GM21825 (cell line): Measurements from ENCODE around the gene SMG7.
A peak's percentile ranks its signal among the peaks of the same experiment; 100 is the strongest.
"Not testable (repeated sequence)": the region's sequence is repeated elsewhere in the genome, so short reads cannot be mapped to it uniquely, and the experiment has no call there.

Source experiments
- ATAC-seq: cut with Tn5 transposase; IDR thresholded peaks from one replicate; pipeline ENCODE4 v1.9.1; 2021; ENCODE audit warnings: mild to moderate bottlenecking, moderate library complexity; ENCODE audit not compliant: unreplicated experiment

SMG7 gene

GRCh38 chr1:183472488-183473216 is at the start of gene SMG7:
Gene SMG7 (plus strand): TSS chr1:183472499. CDS start chr1:183472621, 122 bp downstream.
- peak; percentile 17 for ATAC-seq

GRCh38 chr1:183423541-183423940 is 48.8 kb upstream of the SMG7 start:
- no peak for ATAC-seq

- ATAC-seq = no peak
Observed at GRCh38 chr1:183424691-183425090, 47.6 kb upstream of the SMG7 start.

- not testable (repeated sequence) for ATAC-seq
Observed at GRCh38 chr1:183427591-183427990, 44.7 kb upstream of the SMG7 start.

GRCh38 chr1:183431840-183432547 is 40.3 kb upstream of the SMG7 start:
- ATAC-seq = no peak

GRCh38 chr1:183432548-183432875 is 39.8 kb upstream of the SMG7 start:
- no peak for ATAC-seq

- ATAC-seq = no peak
Observed at GRCh38 chr1:183433703-183434102, 38.6 kb upstream of the SMG7 start.

GRCh38 chr1:183435497-183435896 is 36.8 kb upstream of the SMG7 start:
- ATAC-seq = no peak

GRCh38 chr1:183438060-183438459 is 34.2 kb upstream of the SMG7 start:
- no peak for ATAC-seq

- ATAC-seq = no peak
Observed at GRCh38 chr1:183443011-183443410, 29.3 kb upstream of the SMG7 start.

GRCh38 chr1:183443466-183443865 is 28.8 kb upstream of the SMG7 start:
- ATAC-seq = no peak

- ATAC-seq = no peak
Observed at GRCh38 chr1:183444243-183444642, 28.1 kb upstream of the SMG7 start.

- no peak for ATAC-seq
Observed at GRCh38 chr1:183449223-183449770, 23.0 kb upstream of the SMG7 start.

- no peak for ATAC-seq
Observed at GRCh38 chr1:183450093-183450492, 22.2 kb upstream of the SMG7 start.

- no peak for ATAC-seq
Observed at GRCh38 chr1:183454377-183454776, 17.9 kb upstream of the SMG7 start.

GRCh38 chr1:183456826-183457225 is 15.5 kb upstream of the SMG7 start:
- ATAC-seq = no peak

GRCh38 chr1:183457449-183457848 is 14.8 kb upstream of the SMG7 start:
- no peak for ATAC-seq

GRCh38 chr1:183460596-183460995 is 11.7 kb upstream of the SMG7 start:
- ATAC-seq = no peak

- no peak for ATAC-seq
Observed at GRCh38 chr1:183461350-183461749, 10.9 kb upstream of the SMG7 start.

GRCh38 chr1:183463566-183463965 is 8.7 kb upstream of the SMG7 start:
- no peak for ATAC-seq

GRCh38 chr1:183466781-183467180 is 5.5 kb upstream of the SMG7 start:
- no peak for ATAC-seq

- no peak for ATAC-seq
Observed at GRCh38 chr1:183467687-183468086, 4.6 kb upstream of the SMG7 start.
